Measurements from ENCODE around the gene PLXNC1.

GRCh38 chr12:94195483-94195882 lies 47.1 kb downstream of the PLXNC1 start:
- TF ChIP-seq CTCF (IDR thresholded peaks at IDR 0.05), result no peak
- TF ChIP-seq POLR2AphosphoS5 (IDR thresholded peaks at IDR 0.05; ENCODE audit: insufficient read depth in 1 of 2, low read depth in 1 of 2), result no peak
- no peak for TF ChIP-seq POLR2A (IDR thresholded peaks at IDR 0.05)
